Thoracic aorta (tissue), 2 donors: Measurements from ENCODE around the gene FAN1. TPM values are rescaled to one million over a fixed set of nuclear protein-coding genes. Genes with fewer than 3 reads are reported as not detected.

Source experiments
- ATAC-seq: fragments of 150-250 bp; one replicate; pipeline ENCODE4 v1.8.0; 2017; ENCODE audit warnings: low read depth; ENCODE audit not compliant: insufficient number of reproducible peaks, low FRiP score
- DNase-seq: peaks from one replicate; pipeline ENCODE4 v3.0.0-alpha.2; 2020; ENCODE audit warnings: low spot score
- H3K27ac ChIP-seq, 2 donors: fragments of 200-600 bp; sonication (generic); 1 replicate in 1 of 2; 2 replicates in 1 of 2; pipeline ENCODE4 v1.5.1; 2016; ENCODE audit warnings: mild to moderate bottlenecking in 2 of 2, moderate library complexity in 2 of 2
- H3K27me3 ChIP-seq: fragments of 200-600 bp; sonication (generic); replicated peaks from 2 replicates; pipeline ENCODE4 v1.6.0; 2016; ENCODE audit warnings: mild to moderate bottlenecking; ENCODE audit not compliant: insufficient read depth
- H3K36me3 ChIP-seq: fragments of 200-600 bp; sonication (generic); one replicate; pipeline ENCODE4 v1.5.1; 2016
- H3K4me1 ChIP-seq, 2 donors: fragments of 200-600 bp; sonication (generic); 1 replicate in 1 of 2; 2 replicates in 1 of 2; pipeline versions ENCODE4 v1.5.1 to v1.6.0; 2016; ENCODE audit warnings: low read depth in 2 of 2, mild to moderate bottlenecking in 1 of 2; ENCODE audit not compliant: control insufficient read depth in 1 of 2
- H3K4me3 ChIP-seq: fragments of 200-600 bp; sonication (generic); 2 replicates; pipeline ENCODE4 v1.5.1; 2016; ENCODE audit warnings: mild to moderate bottlenecking
- H3K9me3 ChIP-seq: fragments of 200-600 bp; sonication (generic); 2 replicates; pipeline ENCODE4 v1.5.1; 2016
- total RNA-seq, 2 donors: library from RNA; depleted of rRNA; stranded (reverse); fragments of >200 nt; gene quantifications; one replicate each; pipeline versions ENCODE4 v1.1.0 to v1.2.3, GENCODE V29; 2016
- TF ChIP-seq, protein P1 (sequence below): fragments of 200-600 bp; sonication (generic); IDR thresholded peaks from one replicate; pipeline ENCODE4 v1.5.1; 2019; ENCODE audit warnings: antibody characterized with exemption

Gene FAN1
- total RNA-seq, 2 donors from 2014 or later, result 5.8 to 14.5 TPM

GRCh38 chr15:30919877-30920550, 16.3 kb downstream of the FAN1 start:
- no peaks in the 10 kb centered on the region for H3K9me3 ChIP-seq
- DNase-seq (no peak), ATAC-seq (no peak)
- no peaks in the 10 kb centered on the region for H3K4me1 ChIP-seq
- no peak overlapping the region for H3K27ac ChIP-seq
- no peak overlapping the region for H3K4me3 ChIP-seq
- H3K36me3 ChIP-seq, result peaks cover 27% of the 10 kb centered on the region
- H3K27me3 ChIP-seq, result no peaks in the 10 kb centered on the region
- TF ChIP-seq, protein P1, sequence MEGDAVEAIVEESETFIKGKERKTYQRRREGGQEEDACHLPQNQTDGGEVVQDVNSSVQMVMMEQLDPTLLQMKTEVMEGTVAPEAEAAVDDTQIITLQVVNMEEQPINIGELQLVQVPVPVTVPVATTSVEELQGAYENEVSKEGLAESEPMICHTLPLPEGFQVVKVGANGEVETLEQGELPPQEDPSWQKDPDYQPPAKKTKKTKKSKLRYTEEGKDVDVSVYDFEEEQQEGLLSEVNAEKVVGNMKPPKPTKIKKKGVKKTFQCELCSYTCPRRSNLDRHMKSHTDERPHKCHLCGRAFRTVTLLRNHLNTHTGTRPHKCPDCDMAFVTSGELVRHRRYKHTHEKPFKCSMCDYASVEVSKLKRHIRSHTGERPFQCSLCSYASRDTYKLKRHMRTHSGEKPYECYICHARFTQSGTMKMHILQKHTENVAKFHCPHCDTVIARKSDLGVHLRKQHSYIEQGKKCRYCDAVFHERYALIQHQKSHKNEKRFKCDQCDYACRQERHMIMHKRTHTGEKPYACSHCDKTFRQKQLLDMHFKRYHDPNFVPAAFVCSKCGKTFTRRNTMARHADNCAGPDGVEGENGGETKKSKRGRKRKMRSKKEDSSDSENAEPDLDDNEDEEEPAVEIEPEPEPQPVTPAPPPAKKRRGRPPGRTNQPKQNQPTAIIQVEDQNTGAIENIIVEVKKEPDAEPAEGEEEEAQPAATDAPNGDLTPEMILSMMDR, result no peak

GRCh38 chr15:30921106-30921505, 17.4 kb downstream of the FAN1 start:
- H3K27ac ChIP-seq, result no peak overlapping the region
- ATAC-seq, result no peak
- peaks cover 38% of the 10 kb centered on the region for H3K36me3 ChIP-seq

GRCh38 chr15:30921781-30922479, 18.2 kb downstream of the FAN1 start:
- no peak overlapping the region for H3K4me3 ChIP-seq
- no peaks in the 10 kb centered on the region for H3K9me3 ChIP-seq
- peaks cover 41% of the 10 kb centered on the region for H3K36me3 ChIP-seq
- DNase-seq (no peak), ATAC-seq (no peak)
- TF ChIP-seq, protein P1, result no peak
- H3K27me3 ChIP-seq, result no peaks in the 10 kb centered on the region
- H3K4me1 ChIP-seq, result no peaks in the 10 kb centered on the region
- no peak overlapping the region for H3K27ac ChIP-seq

More at GRCh38 chr15:30921106-30921505, 17.4 kb downstream of the FAN1 start:
- Histone ChIP-seq H3K4me1 (no peaks in the 10 kb centered on the region), H3K27me3 (no peaks in the 10 kb centered on the region), H3K9me3 (no peaks in the 10 kb centered on the region), H3K4me3 (no peak overlapping the region)
- TF ChIP-seq, protein P1, result no peak
- DNase-seq, result no peak

GRCh38 chr15:30922480-30923311, 19.0 kb downstream of the FAN1 start:
- no peak for ATAC-seq
- no peaks in the 10 kb centered on the region for H3K4me1 ChIP-seq
- no peak overlapping the region for H3K4me3 ChIP-seq
- TF ChIP-seq, protein P1, result no peak
- H3K36me3 ChIP-seq, result peaks cover 47% of the 10 kb centered on the region
- no peak overlapping the region for H3K27ac ChIP-seq
- no peak for DNase-seq
- H3K9me3 ChIP-seq, result no peaks in the 10 kb centered on the region
- H3K27me3 ChIP-seq, result no peaks in the 10 kb centered on the region

DNA sequence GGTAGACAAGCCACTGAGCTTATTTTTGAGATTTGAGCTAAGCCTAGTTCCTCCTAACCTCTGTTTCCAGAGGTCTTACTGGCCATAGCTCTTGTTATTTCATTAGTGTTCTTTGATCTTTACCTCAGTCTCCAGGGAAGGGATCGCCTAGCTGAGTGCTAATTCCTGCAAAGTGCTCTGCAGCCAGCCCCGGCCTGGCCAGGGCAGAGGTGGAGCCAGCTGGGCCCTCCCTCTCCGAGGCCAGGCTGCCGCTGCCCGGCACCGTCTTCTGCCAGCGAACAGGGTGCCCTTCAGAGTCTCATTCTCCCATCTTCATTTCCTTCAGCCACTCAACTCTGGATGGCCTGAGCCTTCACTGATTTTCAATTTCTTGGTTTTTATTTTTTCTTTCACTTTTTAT, 19.7 kb downstream of the FAN1 start:
- ATAC-seq, result no peak
- peaks cover 43% of the 10 kb centered on the region for H3K36me3 ChIP-seq
- H3K9me3 ChIP-seq, result no peaks in the 10 kb centered on the region
- H3K27ac ChIP-seq, result no peak overlapping the region
- TF ChIP-seq, protein P1, result no peak
- no peak for DNase-seq
- H3K4me1 ChIP-seq, result no peaks in the 10 kb centered on the region
- no peaks in the 10 kb centered on the region for H3K27me3 ChIP-seq
- H3K4me3 ChIP-seq, result no peak overlapping the region
